T-helper 2 cell treated with Interferon-gamma antibody and Interleukin-4, amounts not matched to agents 5 μg/mL and 100 μg/mL, for 36 hours (primary cell): ENCODE data around the gene CRYBG2.

ENCODE experiments used
- DNase-seq: peaks from one replicate; pipeline ENCODE4 v3.0.0; 2021; ENCODE audit warnings: low spot score
- H3K27ac Mint-ChIP-seq: one replicate; pipeline ENCODE4 v1.8.0; 2021; ENCODE audit warnings: mild to moderate bottlenecking, mixed read lengths
- H3K27me3 Mint-ChIP-seq: one replicate; pipeline ENCODE4 v1.8.0; 2021; ENCODE audit warnings: low read depth, mixed read lengths
- H3K36me3 Mint-ChIP-seq: one replicate; pipeline ENCODE4 v1.8.0; 2021; ENCODE audit warnings: low read depth, mixed read lengths
- H3K4me1 Mint-ChIP-seq: one replicate; pipeline ENCODE4 v1.8.0; 2021; ENCODE audit warnings: low read depth, mixed read lengths
- H3K4me3 Mint-ChIP-seq: one replicate; pipeline ENCODE4 v1.8.0; 2022; ENCODE audit warnings: mild to moderate bottlenecking, moderate library complexity, mixed read lengths
- H3K9me3 Mint-ChIP-seq: one replicate; pipeline ENCODE4 v1.8.0; 2021; ENCODE audit warnings: mixed read lengths

The CRYBG2 gene

GRCh38 chr1:26275580-26276431 is 78.1 kb downstream of the CRYBG2 start:
- Mint-ChIP-seq H3K4me1 (peaks cover 44% of the 10 kb centered on the region), H3K36me3 (peaks cover 60% of the 10 kb centered on the region), H3K27me3 (no peaks in the 10 kb centered on the region), H3K27ac (peak overlapping the region; percentile 96), H3K4me3 (peak overlapping the region; percentile 74), H3K9me3 (no peaks in the 10 kb centered on the region)
- peak; percentile 83 for DNase-seq

DNA sequence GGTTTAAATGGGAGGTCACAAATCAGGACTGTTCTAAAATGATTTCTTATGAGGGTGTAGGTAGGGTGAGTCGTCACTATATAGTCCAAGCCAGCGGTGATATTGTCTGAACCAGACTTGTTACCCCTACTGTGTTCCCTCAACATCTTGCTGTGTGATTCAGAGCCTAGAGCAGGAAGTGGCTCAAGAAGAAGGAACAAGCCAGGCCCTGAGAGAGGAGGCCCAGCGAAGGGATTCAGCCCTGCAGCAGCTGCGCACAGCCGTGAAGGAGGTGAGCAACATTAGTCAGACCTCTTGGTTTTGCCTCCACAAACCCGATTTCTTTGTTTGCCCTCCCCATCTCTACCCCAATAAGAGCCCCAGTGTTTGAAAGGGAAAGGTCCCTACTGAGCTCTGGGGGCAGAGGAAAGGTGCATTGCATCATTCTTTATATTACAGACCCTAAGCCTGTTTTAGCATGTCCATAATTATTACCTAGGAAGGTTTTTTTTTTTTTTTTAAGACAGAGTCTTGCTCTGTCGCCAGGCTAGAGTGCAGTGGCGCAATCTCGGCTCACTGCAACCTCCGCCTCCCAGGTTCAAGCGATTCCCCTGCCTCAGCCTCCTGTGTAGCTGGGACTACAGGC is 79.0 kb downstream of the CRYBG2 start:
- no peaks in the 10 kb centered on the region for H3K27me3 Mint-ChIP-seq
- H3K27ac Mint-ChIP-seq = peak overlapping the region; percentile 12
- H3K36me3 Mint-ChIP-seq = peaks cover 63% of the 10 kb centered on the region
- no peak for DNase-seq
- peaks cover 44% of the 10 kb centered on the region for H3K4me1 Mint-ChIP-seq
- no peak overlapping the region for H3K4me3 Mint-ChIP-seq
- no peaks in the 10 kb centered on the region for H3K9me3 Mint-ChIP-seq
